ENCODE data around the gene GDPD3.

DNA sequence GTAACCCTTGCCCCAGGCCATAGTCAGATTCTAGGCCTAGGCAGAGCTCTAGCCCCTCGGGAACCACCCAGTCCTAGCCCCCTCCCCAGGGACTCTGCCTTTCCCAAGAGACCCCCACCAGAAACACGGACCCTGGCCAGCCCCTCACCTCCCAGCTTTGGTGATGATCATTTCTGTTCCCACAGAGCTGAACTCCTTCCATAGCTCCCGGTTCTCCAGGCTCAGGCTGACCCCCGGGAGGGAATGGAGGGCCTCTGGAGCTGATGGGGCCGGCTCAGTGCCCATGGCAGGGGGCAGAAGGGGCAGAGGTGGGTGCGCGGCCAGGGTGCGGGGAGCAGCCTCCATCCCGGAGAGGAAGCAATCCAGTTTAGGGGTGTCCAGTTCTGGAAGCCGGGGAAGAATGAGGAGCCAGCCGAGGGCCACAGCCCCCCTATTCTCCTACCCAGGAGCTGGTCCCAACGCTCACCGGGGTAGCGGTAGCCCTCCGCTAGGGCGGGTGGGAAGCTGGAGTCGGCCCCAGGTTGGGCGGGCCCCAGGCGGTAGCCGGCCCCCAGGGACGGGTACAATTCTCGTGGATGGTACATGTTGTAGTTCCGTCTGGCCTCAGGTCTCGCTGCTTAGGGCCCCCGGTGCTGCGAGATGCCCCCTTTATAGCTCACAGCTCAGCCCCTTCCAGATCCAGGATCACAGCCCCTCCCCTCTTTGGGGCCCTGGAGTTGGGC is 22.6 kb downstream of the GDPD3 start:
- TF ChIP-seq, protein P1, sequence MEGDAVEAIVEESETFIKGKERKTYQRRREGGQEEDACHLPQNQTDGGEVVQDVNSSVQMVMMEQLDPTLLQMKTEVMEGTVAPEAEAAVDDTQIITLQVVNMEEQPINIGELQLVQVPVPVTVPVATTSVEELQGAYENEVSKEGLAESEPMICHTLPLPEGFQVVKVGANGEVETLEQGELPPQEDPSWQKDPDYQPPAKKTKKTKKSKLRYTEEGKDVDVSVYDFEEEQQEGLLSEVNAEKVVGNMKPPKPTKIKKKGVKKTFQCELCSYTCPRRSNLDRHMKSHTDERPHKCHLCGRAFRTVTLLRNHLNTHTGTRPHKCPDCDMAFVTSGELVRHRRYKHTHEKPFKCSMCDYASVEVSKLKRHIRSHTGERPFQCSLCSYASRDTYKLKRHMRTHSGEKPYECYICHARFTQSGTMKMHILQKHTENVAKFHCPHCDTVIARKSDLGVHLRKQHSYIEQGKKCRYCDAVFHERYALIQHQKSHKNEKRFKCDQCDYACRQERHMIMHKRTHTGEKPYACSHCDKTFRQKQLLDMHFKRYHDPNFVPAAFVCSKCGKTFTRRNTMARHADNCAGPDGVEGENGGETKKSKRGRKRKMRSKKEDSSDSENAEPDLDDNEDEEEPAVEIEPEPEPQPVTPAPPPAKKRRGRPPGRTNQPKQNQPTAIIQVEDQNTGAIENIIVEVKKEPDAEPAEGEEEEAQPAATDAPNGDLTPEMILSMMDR (optimal IDR thresholded peaks at IDR 0.05 in 1 of 3, IDR thresholded peaks at IDR 0.05 in 1 of 3, conservative IDR thresholded peaks at IDR 0.05 in 1 of 3; ENCODE audit: extremely low read depth in 1 of 3, insufficient read depth in 2 of 3, low read length in 3 of 3), result no peak
- TF ChIP-seq EZH2 (IDR thresholded peaks at IDR 0.05; ENCODE audit: low read length), result no peak

All from keratinocyte (primary cell).